HG02588 (cell line): ENCODE measurements around the gene NPTX1.

ENCODE experiments used
- ATAC-seq: cut with Tn5 transposase; IDR thresholded peaks from one replicate; pipeline ENCODE4 v1.9.1; 2021; ENCODE audit warnings: mild to moderate bottlenecking, moderate library complexity; ENCODE audit not compliant: unreplicated experiment

NPTX1 gene

GRCh38 chr17:80479246-80479566 is 2.8 kb upstream of the NPTX1 start:
- no peak for ATAC-seq

GRCh38 chr17:80478487-80479245 is 2.3 kb upstream of the NPTX1 start:
- ATAC-seq, result no peak

GRCh38 chr17:80477647-80478478 is 1.5 kb upstream of the NPTX1 start:
- ATAC-seq, result no peak

- ATAC-seq, result no peak
Observed at GRCh38 chr17:80476877-80477646, 655 bp upstream of the NPTX1 start.

- ATAC-seq, result no peak
Observed at GRCh38 chr17:80474961-80475909, 1.2 kb downstream of the NPTX1 start.

- ATAC-seq, result no peak
Observed at GRCh38 chr17:80474231-80474960, 2.0 kb downstream of the NPTX1 start.

GRCh38 chr17:80473701-80474100 is 2.7 kb downstream of the NPTX1 start:
- ATAC-seq, result no peak

- no peak for ATAC-seq
Observed at GRCh38 chr17:80472996-80473395, 3.4 kb downstream of the NPTX1 start.

- ATAC-seq, result no peak
Observed at GRCh38 chr17:80471922-80472321, 4.5 kb downstream of the NPTX1 start.

GRCh38 chr17:80470603-80471002 is 5.8 kb downstream of the NPTX1 start:
- no peak for ATAC-seq

GRCh38 chr17:80469667-80470066 is 6.7 kb downstream of the NPTX1 start:
- no peak for ATAC-seq

- ATAC-seq, result no peak
Observed at GRCh38 chr17:80468781-80469493, 7.5 kb downstream of the NPTX1 start.

GRCh38 chr17:80468242-80468641 is 8.2 kb downstream of the NPTX1 start:
- ATAC-seq, result no peak

GRCh38 chr17:80466188-80466705 is 10.2 kb downstream of the NPTX1 start:
- no peak for ATAC-seq

GRCh38 chr17:80465327-80465974 is 11.0 kb downstream of the NPTX1 start:
- ATAC-seq, result no peak

- ATAC-seq, result no peak
Observed at GRCh38 chr17:80464486-80464885, 11.9 kb downstream of the NPTX1 start.

GRCh38 chr17:80463784-80464400 is 12.5 kb downstream of the NPTX1 start:
- ATAC-seq, result no peak
